ENCODE results near the gene L3HYPDH. TPM values are rescaled to one million over a fixed set of nuclear protein-coding genes. Genes with fewer than 3 reads are reported as not detected.
A peak's percentile ranks its signal among the peaks of the same experiment; 100 is the strongest.

L3HYPDH gene
- total RNA-seq: 16.8 and 24.1 TPM in 2 replicates

- peak; percentile 87 to 96 for DNase-seq (ENCODE audit: low read depth in 2 of 2)
Measured at GRCh38 chr14:59483819-59484638, at the start of gene L3HYPDH, which contains the start of gene JKAMP. TSS of gene L3HYPDH (minus strand) at chr14:59484408. CDS start at chr14:59484316, 92 bp downstream. TSS of gene JKAMP (plus strand) at chr14:59484517. CDS start at chr14:59484590, 73 bp downstream.

GRCh38 chr14:59532419-59532818, 48.2 kb upstream of the L3HYPDH start:
- no peak for DNase-seq (ENCODE audit: low read depth in 2 of 2)

GRCh38 chr14:59530349-59530748, 46.1 kb upstream of the L3HYPDH start:
- DNase-seq (ENCODE audit: low read depth in 2 of 2): no peak

- no peak for DNase-seq (ENCODE audit: low read depth in 2 of 2)
Measured at GRCh38 chr14:59529189-59529588, 45.0 kb upstream of the L3HYPDH start.

- DNase-seq (ENCODE audit: low read depth in 2 of 2): no peak
Measured at GRCh38 chr14:59520224-59520623, 36.0 kb upstream of the L3HYPDH start.

GRCh38 chr14:59511916-59512575, 27.8 kb upstream of the L3HYPDH start:
- DNase-seq (ENCODE audit: low read depth in 2 of 2): peak in 1 of 2 donors; percentile 12

- no peak for DNase-seq (ENCODE audit: low read depth in 2 of 2)
Measured at GRCh38 chr14:59510966-59511365, 26.8 kb upstream of the L3HYPDH start.

GRCh38 chr14:59510001-59510400, 25.8 kb upstream of the L3HYPDH start:
- no peak for DNase-seq (ENCODE audit: low read depth in 2 of 2)

- DNase-seq (ENCODE audit: low read depth in 2 of 2): no peak
Measured at GRCh38 chr14:59509101-59509500, 24.9 kb upstream of the L3HYPDH start.

GRCh38 chr14:59507752-59508103, 23.5 kb upstream of the L3HYPDH start:
- DNase-seq (ENCODE audit: low read depth in 2 of 2): no peak

- peak in 1 of 2 donors; percentile 43 for DNase-seq (ENCODE audit: low read depth in 2 of 2)
Measured at GRCh38 chr14:59507063-59507751, 23.0 kb upstream of the L3HYPDH start.

GRCh38 chr14:59503256-59503655, 19.0 kb upstream of the L3HYPDH start:
- DNase-seq (ENCODE audit: low read depth in 2 of 2): no peak

GRCh38 chr14:59500732-59501131, 16.5 kb upstream of the L3HYPDH start:
- no peak for DNase-seq (ENCODE audit: low read depth in 2 of 2)

GRCh38 chr14:59492384-59492783, 8.2 kb upstream of the L3HYPDH start:
- DNase-seq (ENCODE audit: low read depth in 2 of 2): no peak

GRCh38 chr14:59490756-59491155, 6.5 kb upstream of the L3HYPDH start:
- no peak for DNase-seq (ENCODE audit: low read depth in 2 of 2)

GRCh38 chr14:59484639-59485175, 499 bp upstream of the L3HYPDH start:
- no peak for DNase-seq (ENCODE audit: low read depth in 2 of 2)

- DNase-seq (ENCODE audit: low read depth in 2 of 2): peak in 1 of 2 donors; percentile 29
Measured at GRCh38 chr14:59483363-59483762, 845 bp downstream of the L3HYPDH start.

GRCh38 chr14:59482541-59483331, 1.5 kb downstream of the L3HYPDH start:
- peak in 1 of 2 donors; percentile 70 for DNase-seq (ENCODE audit: low read depth in 2 of 2)

- no peak for DNase-seq (ENCODE audit: low read depth in 2 of 2)
Measured at GRCh38 chr14:59481871-59482540, 2.2 kb downstream of the L3HYPDH start.

GRCh38 chr14:59481407-59481806, 2.8 kb downstream of the L3HYPDH start:
- DNase-seq (ENCODE audit: low read depth in 2 of 2): no peak

- DNase-seq (ENCODE audit: low read depth in 2 of 2): no peak
Measured at GRCh38 chr14:59480166-59480565, 4.0 kb downstream of the L3HYPDH start.

Data from dermis microvascular lymphatic vessel endothelial cell (primary cell).